Neural crest cell (in vitro differentiated cells): ENCODE data around the gene RPS14. TPM values are rescaled to one million over a fixed set of nuclear protein-coding genes. Genes with fewer than 3 reads are reported as not detected.
A peak's percentile ranks its signal among the peaks of the same experiment; 100 is the strongest.

ENCODE experiments used
- DNase-seq: peaks from one replicate; pipeline ENCODE4 v3.0.0; 2021; ENCODE audit warnings: low read depth, mixed read lengths, low spot score
- H3K27ac Mint-ChIP-seq: one replicate; pipeline ENCODE4 v1.8.0; 2021; ENCODE audit warnings: mild to moderate bottlenecking, mixed read lengths; ENCODE audit not compliant: unreplicated experiment
- H3K27me3 Mint-ChIP-seq: 2 replicates; pipeline ENCODE4 v1.8.0; 2021; ENCODE audit warnings: low read depth, mild to moderate bottlenecking, mixed read lengths
- H3K36me3 Mint-ChIP-seq: 2 replicates; pipeline ENCODE4 v1.8.0; 2021; ENCODE audit warnings: low read depth, mild to moderate bottlenecking, mixed read lengths
- H3K4me1 Mint-ChIP-seq: 2 replicates; pipeline ENCODE4 v1.8.0; 2021; ENCODE audit warnings: mixed read lengths
- H3K4me3 Mint-ChIP-seq: one replicate; pipeline ENCODE4 v1.8.0; 2021; ENCODE audit warnings: mild to moderate bottlenecking, mixed read lengths
- H3K9me3 Mint-ChIP-seq: 2 replicates; pipeline ENCODE4 v1.8.0; 2021; ENCODE audit warnings: mixed read lengths
- CTCF ChIP-seq: fragments of 200-600 bp; sonication (generic); conservative IDR thresholded peaks from 2 replicates; pipeline ENCODE4 v1.5.0; 2021; ENCODE audit warnings: antibody characterized with exemption, mild to moderate bottlenecking
- total RNA-seq: library from RNA; stranded (reverse); gene quantifications from 2 replicates; pipeline ENCODE4 v1.2.1, GENCODE V29; 2021

Gene RPS14
- total RNA-seq, 1 donor from 2014 or later: 2,170 TPM

DNA sequence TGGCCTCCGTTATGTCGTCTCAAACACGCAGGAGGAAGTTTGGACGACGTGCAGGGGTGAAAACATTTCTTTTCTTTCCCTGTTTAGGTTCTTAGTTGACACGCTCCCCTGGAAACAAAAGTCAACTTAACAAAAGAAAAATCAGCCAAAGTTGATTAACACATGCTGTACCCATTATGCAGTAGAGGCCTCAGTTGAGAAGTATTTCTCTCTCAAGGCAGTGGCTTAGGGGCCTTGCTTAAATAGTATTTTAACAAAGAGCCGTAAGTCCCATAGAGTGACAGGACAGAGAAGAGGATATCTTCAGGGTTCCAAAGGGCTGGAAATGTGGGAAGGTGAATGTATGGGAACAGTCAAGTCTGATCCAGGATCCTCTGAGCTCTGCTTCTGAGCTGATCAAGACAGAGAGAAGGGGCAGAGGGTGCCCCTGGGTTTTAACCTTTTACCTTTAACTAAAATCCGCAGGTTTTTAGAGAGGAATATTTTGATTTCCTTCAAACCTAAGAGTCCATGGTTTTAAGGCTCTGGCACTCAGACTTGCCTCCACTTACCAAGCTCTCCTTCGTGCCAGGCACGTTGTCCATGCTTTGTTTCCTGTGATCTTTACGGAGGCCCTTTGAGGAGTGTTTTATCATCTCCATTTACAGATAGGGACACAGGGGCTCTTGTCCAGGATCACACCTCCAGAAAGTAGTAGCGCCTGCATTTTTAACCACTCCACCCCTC, 36.2 kb downstream of the RPS14 start:
- no peaks in the 10 kb centered on the region for H3K27me3 Mint-ChIP-seq
- H3K36me3 Mint-ChIP-seq: no peaks in the 10 kb centered on the region
- H3K9me3 Mint-ChIP-seq: no peaks in the 10 kb centered on the region
- TF ChIP-seq CTCF: no peak
- DNase-seq: no peak
- peaks cover 26% of the 10 kb centered on the region for H3K4me1 Mint-ChIP-seq
- no peak overlapping the region for H3K4me3 Mint-ChIP-seq
- H3K27ac Mint-ChIP-seq: no peak overlapping the region

GRCh38 chr5:150412319-150413175, 37.0 kb downstream of the RPS14 start, which contains the start of gene CD74:
TSS of gene CD74 (minus strand) at chr5:150412910. CDS start at chr5:150412749, 161 bp downstream.
- H3K4me3 Mint-ChIP-seq: peak within 1 kb of the TSS; percentile 75
- H3K27ac Mint-ChIP-seq: no peak within 1 kb of the TSS

GRCh38 chr5:150411245-150411979, 38.1 kb downstream of the RPS14 start:
- H3K27me3 Mint-ChIP-seq: no peaks in the 10 kb centered on the region
- H3K4me1 Mint-ChIP-seq: peaks cover 26% of the 10 kb centered on the region
- H3K4me3 Mint-ChIP-seq: no peak overlapping the region
- H3K36me3 Mint-ChIP-seq: no peaks in the 10 kb centered on the region
- DNase-seq: no peak
- no peak for TF ChIP-seq CTCF
- no peak overlapping the region for H3K27ac Mint-ChIP-seq
- H3K9me3 Mint-ChIP-seq: no peaks in the 10 kb centered on the region

More at GRCh38 chr5:150412319-150413175, 37.0 kb downstream of the RPS14 start, which contains the start of gene CD74:
- no peak for TF ChIP-seq CTCF
- H3K27me3 Mint-ChIP-seq: no peaks in the 10 kb centered on the region
- H3K4me1 Mint-ChIP-seq: peaks cover 26% of the 10 kb centered on the region
- no peaks in the 10 kb centered on the region for H3K36me3 Mint-ChIP-seq
- H3K9me3 Mint-ChIP-seq: no peaks in the 10 kb centered on the region
- DNase-seq: peak; percentile 29

DNA sequence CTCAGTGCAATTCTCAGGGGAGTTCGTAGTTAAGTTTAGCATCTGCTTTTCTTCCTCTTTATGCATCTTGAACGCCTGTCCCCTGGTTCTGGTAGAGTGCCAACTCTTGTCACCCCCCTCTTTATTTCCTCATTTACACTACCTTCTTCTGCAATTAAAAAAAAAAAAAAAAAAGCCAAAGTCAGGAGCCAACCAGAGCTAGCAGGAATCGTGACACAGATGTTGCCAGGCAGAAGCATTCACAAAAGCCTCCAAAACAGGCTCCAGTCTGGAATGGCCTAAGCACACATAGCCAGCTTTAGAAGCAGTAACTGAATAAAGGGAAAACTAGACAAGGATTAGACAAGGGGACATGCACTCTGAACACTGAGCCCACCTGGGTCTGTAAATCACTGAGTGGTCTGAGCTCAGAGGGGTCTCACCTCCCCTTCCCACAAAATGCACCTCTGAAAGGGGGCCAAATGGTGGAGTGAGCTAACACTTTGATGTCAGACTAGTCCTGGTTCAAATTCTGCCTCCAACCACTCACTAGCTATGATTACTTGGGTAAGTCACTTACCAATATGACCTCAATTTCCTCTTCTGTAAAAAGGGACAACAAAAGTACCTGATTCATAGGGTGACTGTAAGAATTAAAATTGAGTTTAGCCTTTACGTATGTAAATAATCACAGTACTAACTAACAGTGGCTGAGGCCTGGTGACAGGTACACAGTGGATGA, 38.9 kb downstream of the RPS14 start:
- peak; percentile 19 for DNase-seq
- Mint-ChIP-seq H3K36me3 (no peaks in the 10 kb centered on the region), H3K27ac (no peak overlapping the region), H3K9me3 (no peaks in the 10 kb centered on the region), H3K4me1 (peaks cover 26% of the 10 kb centered on the region), H3K27me3 (no peaks in the 10 kb centered on the region), H3K4me3 (no peak overlapping the region)
- TF ChIP-seq CTCF: no peak
